ENCODE results near the gene NPIPA8. TPM values are rescaled to one million over a fixed set of nuclear protein-coding genes. Genes with fewer than 3 reads are reported as not detected.
"Not testable (repeated sequence)": the region's sequence is repeated elsewhere in the genome, so short reads cannot be mapped to it uniquely, and the experiment has no call there.

Gene NPIPA8
- total and polyA plus RNA-seq, 12 donors, result 0.52 to 99.6 (median 15.7) TPM; not detected in 2

DNA sequence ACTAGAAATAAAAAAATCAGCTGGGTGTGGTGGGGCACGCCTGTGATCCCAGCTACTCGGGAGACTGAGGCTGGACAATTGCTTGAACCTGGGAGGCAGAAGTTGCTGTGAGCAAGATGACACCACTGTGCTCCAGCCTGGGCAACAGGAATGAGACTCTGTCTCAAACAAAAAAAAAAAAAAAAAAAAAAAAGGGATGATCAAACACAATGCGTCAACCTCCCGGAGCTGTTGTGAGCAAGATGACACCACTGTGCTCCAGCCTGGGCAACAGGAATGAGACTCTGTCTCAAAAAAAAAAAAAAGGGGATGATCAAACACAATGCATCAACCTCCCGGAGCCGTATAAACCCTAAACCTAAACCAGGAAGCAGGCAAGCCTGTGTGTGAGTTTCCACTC is 24.7 kb downstream of the NPIPA8 start:
- H3K36me3 ChIP-seq (replicated peaks in 1 of 2); H3K27me3 ChIP-seq; H3K4me3 ChIP-seq; DNase-seq; H3K4me1 ChIP-seq (replicated peaks in 1 of 2); intact Hi-C loops (cut with DNase I); H3K9me3 ChIP-seq (replicated peaks in 1 of 3); H3K27ac ChIP-seq: not testable (repeated sequence)
- no CpG with 5 or more reads among the region's 6 CpGs for WGBS, 4 donors

DNA sequence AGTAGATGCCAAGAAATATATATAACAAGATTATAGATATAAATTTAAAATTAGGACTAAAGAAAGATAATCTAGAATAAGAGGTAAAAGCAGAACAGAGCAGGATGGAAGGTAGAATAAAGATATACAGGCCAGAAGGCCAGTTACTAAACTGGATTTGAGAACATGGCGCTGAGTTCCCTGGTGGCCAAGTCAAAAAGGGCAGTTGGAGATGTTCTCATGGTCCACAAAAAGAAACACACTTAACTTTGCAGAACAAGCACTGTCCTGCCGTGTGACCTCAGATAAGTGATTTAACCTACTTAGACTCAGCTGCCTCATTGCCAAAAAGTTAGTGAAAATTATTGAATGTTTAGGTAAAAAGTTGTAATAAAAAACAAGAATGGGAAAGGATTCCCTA is 27.4 kb downstream of the NPIPA8 start:
- H3K9me3 ChIP-seq (replicated peaks in 1 of 3); H3K27me3 ChIP-seq; H3K4me1 ChIP-seq (replicated peaks in 1 of 2); H3K4me3 ChIP-seq; intact Hi-C loops (cut with DNase I); DNase-seq; H3K36me3 ChIP-seq (replicated peaks in 1 of 2); H3K27ac ChIP-seq: not testable (repeated sequence)
- WGBS, 4 donors, result no CpG with 5 or more reads among the region's 2 CpGs

DNA sequence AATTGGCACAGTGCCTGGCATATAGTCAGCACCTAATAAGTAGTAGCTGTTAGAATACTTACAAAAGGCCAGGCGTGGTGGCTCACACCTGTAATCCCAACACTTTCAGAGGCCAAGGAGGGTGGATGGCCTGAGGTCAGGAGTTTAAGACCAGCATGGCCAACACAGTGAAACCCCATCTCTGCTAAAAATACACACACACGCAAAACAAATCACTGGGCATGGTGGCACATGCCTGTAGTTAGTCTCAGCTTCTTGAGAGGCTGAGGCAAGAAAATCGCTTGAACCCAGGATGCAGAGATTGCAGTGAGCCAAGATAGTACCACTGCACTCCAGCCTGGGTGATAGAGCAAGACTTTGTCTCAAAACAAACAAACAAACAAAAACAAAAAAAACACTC is 29.3 kb downstream of the NPIPA8 start:
- intact Hi-C loops (cut with DNase I); H3K4me1 ChIP-seq (replicated peaks in 1 of 2); H3K27me3 ChIP-seq; H3K9me3 ChIP-seq (replicated peaks in 1 of 3); H3K36me3 ChIP-seq (replicated peaks in 1 of 2); DNase-seq; H3K27ac ChIP-seq; H3K4me3 ChIP-seq: not testable (repeated sequence)
- WGBS, 4 donors, result 67 to 85% methylated on average over 1 of the region's 3 CpGs; no CpG with 5 or more reads in 2 of the 4 donors

DNA sequence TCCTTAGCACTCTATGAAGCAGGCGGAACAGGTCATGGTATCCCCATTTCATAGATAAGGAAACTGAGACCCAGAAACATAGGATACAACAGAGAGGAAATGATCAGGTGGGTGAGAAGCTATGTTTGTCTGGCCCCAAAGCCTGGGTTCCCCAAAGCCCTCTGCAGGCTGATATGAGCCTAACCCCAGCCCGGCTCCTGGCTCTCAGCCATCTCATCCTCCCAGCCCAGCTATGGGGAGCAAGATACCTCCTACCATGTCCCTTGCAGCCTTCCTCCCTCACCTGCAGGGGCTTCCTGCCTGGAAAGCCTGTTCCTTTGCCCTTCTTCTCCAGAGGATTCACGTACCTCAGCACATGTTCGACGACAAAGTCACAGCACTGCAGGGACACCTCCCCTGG is 30.5 kb downstream of the NPIPA8 start:
- H3K4me3 ChIP-seq; H3K4me1 ChIP-seq (replicated peaks in 1 of 2); DNase-seq; H3K36me3 ChIP-seq (replicated peaks in 1 of 2); H3K27me3 ChIP-seq; intact Hi-C loops (cut with DNase I); H3K27ac ChIP-seq; H3K9me3 ChIP-seq (replicated peaks in 1 of 3): not testable (repeated sequence)
- WGBS, 4 donors, result 68 to 83% methylated on average over 3 to 4 of the region's 5 CpGs; no CpG with 5 or more reads in 2 of the 4 donors

DNA sequence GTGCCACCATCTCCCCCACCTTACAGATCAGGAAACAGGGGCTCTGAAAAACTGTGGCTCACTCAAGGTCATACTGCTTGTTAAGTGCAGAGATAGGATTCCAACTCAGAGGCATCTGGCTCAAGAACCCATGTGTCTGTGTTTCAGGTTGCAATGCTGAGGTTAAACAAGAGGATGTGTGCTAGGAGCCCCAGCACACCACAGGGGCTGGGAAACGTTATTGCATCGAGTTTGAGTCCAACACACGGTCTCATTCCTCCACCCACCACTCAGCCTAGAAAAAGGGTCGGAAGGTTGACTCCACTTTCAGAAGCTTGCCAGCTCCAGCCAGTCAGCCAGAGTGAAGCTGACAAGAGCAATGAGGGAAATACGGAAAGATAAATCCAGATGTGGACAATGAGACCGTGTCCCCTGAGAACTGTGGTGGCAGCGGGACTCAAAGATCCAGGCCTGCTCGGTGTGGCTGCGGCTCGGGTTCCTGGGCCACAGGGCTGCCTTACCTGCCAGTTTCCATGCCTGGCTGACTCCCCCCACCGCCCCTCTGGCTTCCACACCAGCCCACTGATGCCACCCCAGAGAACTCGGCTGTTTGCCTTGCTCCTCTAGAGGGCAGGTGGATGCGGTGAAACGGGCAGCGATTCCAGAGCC is 33.4 kb downstream of the NPIPA8 start:
- WGBS, 4 donors, result 79% methylated on average over 4 of the region's 15 CpGs; no CpG with 5 or more reads in 3 of the 4 donors
- H3K4me1 ChIP-seq (replicated peaks in 1 of 2); H3K27me3 ChIP-seq; H3K36me3 ChIP-seq (replicated peaks in 1 of 2); intact Hi-C loops (cut with DNase I); H3K9me3 ChIP-seq (replicated peaks in 1 of 3); H3K4me3 ChIP-seq; H3K27ac ChIP-seq; DNase-seq: not testable (repeated sequence)

DNA sequence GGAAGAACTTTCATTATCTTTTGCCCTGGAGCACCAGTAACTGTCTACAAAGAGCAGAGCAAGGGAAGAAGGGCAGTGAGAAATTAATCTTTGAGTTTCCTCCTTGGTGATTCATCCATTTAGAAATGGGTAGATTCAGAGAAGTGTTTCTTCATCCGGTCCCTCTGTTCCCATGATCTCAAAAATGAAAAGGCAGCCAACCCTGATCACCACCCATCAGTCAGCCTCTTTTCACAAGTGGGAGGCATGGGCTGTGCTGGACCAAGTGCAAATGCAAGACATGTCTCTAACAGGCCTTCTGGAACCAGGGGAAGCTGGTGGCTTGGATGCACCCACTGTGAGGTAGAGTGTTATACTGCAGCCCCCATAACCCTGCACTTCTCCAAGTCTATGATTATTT is 38.8 kb downstream of the NPIPA8 start:
- no CpG with 5 or more reads among the region's 1 CpG for WGBS, 4 donors
- H3K9me3 ChIP-seq (replicated peaks in 1 of 3); H3K4me1 ChIP-seq (replicated peaks in 1 of 2); H3K27me3 ChIP-seq; DNase-seq; intact Hi-C loops (cut with DNase I); H3K36me3 ChIP-seq (replicated peaks in 1 of 2); H3K27ac ChIP-seq; H3K4me3 ChIP-seq: not testable (repeated sequence)

DNA sequence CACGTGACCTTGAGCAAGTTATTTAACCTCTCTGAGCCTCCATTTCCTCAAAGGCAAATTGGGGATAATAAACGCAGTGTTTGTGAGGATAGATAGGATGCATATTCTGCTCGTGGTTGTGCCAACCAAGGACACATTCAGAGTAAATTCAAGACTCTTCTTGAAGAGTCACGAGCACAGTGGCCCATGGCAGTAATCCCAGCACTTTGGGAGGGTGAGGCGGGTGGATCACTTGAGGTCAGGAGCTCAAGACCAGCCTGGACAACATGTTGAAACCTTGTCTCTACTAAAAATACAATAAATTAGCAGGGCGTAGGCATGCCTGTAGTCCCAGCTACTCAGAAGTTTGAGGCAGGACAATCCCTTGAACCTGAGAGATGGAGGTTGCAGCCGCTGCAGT is 39.6 kb downstream of the NPIPA8 start:
- H3K4me3 ChIP-seq; H3K9me3 ChIP-seq (replicated peaks in 1 of 3); H3K36me3 ChIP-seq (replicated peaks in 1 of 2); H3K27ac ChIP-seq; H3K4me1 ChIP-seq (replicated peaks in 1 of 2); intact Hi-C loops (cut with DNase I); DNase-seq; H3K27me3 ChIP-seq: not testable (repeated sequence)
- no CpG with 5 or more reads among the region's 7 CpGs for WGBS, 4 donors

DNA sequence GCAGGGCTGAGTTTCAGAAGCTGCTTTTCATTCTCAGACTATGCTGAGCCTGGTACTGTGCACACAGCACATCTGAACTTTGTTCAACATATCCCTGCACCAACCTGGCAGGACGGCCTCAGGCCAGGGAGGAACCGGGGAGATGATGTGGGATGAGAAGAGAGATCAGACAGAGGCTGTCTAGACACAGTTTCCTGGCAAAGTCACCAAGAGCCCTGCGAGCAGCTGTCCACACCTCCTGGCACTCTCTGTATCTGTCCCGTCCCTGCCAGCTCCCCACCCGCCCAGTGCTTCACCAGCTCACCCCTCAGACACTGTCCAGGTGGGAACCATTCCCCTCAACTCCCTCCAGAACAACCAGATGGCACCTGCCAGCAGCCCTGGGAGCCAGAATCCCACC is 42.2 kb downstream of the NPIPA8 start:
- H3K27ac ChIP-seq; H3K36me3 ChIP-seq (replicated peaks in 1 of 2); DNase-seq; H3K4me1 ChIP-seq (replicated peaks in 1 of 2); intact Hi-C loops (cut with DNase I); H3K9me3 ChIP-seq (replicated peaks in 1 of 3); H3K4me3 ChIP-seq; H3K27me3 ChIP-seq: not testable (repeated sequence)
- WGBS, 4 donors, result no CpG with 5 or more reads among the region's 5 CpGs

DNA sequence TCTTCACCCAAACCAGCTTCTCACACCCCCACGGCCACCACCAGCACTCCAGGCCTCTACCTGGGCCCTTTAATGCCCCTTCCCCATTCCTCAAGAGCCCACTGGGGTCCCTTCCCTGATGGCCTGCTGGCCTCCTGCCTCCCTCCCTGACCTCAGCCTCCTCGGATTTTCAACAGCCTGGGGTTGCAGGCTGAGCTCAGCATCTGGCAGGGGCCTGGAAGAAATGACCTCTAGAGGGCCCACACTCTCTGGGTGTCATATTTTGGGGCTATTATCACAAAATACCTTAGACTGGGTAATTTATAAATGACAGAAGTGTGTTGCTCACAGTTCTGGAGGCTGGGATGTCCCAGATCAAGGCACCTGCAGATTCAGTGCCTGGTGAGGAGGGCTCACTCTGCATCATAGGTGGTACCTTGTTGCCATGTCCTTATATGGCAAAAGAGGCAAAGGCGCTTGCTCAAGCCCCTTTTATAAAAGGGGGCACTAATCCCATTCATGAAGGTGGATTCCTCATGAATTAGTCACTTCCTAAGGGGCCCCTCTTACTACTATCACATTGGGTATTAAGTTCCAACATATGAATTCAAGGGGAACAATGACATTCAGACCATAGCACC is 43.1 kb downstream of the NPIPA8 start:
- H3K27me3 ChIP-seq; intact Hi-C loops (cut with DNase I); H3K4me1 ChIP-seq (replicated peaks in 1 of 2); H3K4me3 ChIP-seq; DNase-seq; H3K27ac ChIP-seq; H3K36me3 ChIP-seq (replicated peaks in 1 of 2); H3K9me3 ChIP-seq (replicated peaks in 1 of 3): not testable (repeated sequence)
- 100% methylated on average over 1 of the region's 3 CpGs; no CpG with 5 or more reads in 3 of the 4 donors for WGBS, 4 donors

DNA sequence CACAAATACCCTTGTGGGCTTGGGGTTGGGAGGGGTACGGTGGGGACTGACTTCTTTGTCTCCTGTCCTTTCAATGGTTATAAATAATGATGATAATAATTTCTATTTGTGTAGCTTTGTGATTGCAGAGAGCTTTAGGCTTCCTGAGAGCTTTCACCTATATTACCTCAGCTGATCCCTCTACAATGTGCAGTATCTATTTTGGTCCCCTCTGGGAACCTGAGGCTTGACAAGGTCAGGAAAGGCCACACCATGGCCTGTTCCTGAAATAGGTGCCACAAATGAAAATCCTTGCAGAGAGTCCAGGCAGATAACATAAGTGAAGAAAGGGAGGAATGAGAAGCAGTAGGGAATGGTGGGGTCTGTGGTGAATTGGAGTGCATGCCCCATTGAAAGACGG is 45.6 kb downstream of the NPIPA8 start:
- H3K4me1 ChIP-seq (replicated peaks in 1 of 2); H3K4me3 ChIP-seq; DNase-seq; H3K27ac ChIP-seq; H3K9me3 ChIP-seq (replicated peaks in 1 of 3); intact Hi-C loops (cut with DNase I); H3K36me3 ChIP-seq (replicated peaks in 1 of 2); H3K27me3 ChIP-seq: not testable (repeated sequence)
- WGBS, 4 donors, result no CpG with 5 or more reads among the region's 2 CpGs

DNA sequence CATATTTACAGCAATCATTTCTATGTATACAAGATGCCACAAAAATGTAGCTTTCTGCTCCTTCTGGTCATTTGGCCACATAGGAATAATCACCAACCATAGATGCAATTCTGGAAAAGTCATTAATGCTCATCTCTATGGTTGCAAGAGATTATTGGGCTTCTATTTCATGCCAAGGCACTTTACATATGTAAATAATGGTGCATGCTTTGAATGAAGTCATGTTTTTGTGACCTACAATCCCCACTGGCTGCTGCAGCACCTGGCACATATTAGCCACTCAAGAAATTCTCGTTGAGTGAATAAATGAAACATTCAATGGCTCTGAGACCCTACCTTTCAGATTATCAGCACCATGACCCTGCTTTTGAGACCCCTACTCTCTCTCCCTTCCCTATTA is 50.2 kb downstream of the NPIPA8 start:
- H3K27ac ChIP-seq; H3K4me1 ChIP-seq (replicated peaks in 1 of 2); intact Hi-C loops (cut with DNase I); DNase-seq; H3K36me3 ChIP-seq (replicated peaks in 1 of 2); H3K27me3 ChIP-seq; H3K4me3 ChIP-seq; H3K9me3 ChIP-seq (replicated peaks in 1 of 3): not testable (repeated sequence)
- WGBS, 4 donors, result 56% methylated on average over 1 of the region's 1 CpG; no CpG with 5 or more reads in 3 of the 4 donors

Data from adrenal gland (tissue), 12 donors.